PC-9 (cell line): ENCODE data around the gene AKIP1.

ENCODE experiments used
- EZH2 ChIP-seq: fragments of 200-600 bp; sonication (generic); IDR thresholded peaks from 2 replicates; pipeline ENCODE4 v1.8.0; 2017; ENCODE audit warnings: antibody characterized with exemption, low read depth
- TF ChIP-seq, protein P1 (sequence below): fragments of 200-600 bp; sonication (generic); conservative IDR thresholded peaks from 2 replicates; pipeline ENCODE4 v1.6.1; 2017; ENCODE audit warnings: mixed run types, antibody characterized with exemption, mild to moderate bottlenecking, moderate library complexity

DNA sequence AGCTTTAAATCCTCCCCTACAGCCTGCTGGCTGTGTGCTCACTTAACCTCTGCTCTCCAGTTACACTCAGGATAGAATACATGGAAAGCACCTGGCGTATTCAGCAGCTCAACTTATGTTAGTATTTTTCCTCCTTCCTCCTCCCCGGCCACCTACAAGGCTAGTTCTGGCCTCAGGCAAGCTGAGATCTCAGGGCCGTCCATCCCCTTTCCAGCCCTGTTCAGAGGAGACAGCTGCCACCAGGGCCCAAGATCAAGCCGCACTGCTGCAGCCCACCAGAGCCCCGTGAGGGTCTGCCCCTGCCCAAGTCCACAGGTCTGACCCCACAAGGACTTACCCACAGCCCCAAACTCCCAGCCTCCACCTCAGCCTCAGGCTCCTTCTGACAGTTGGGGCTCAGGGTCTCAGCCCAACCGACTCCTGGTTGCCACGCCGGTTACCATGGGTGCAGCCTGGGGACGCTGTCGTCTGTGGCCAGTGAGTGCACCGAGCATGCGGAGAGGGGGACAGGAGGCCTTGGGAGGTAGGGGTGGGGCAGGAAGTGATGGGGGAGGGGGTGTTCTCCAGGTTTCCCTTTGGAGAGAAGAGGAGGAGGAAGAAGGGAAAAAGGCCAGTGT, 21.7 kb downstream of the AKIP1 start, which contains the start of gene C11orf16:
- TF ChIP-seq, protein P1, sequence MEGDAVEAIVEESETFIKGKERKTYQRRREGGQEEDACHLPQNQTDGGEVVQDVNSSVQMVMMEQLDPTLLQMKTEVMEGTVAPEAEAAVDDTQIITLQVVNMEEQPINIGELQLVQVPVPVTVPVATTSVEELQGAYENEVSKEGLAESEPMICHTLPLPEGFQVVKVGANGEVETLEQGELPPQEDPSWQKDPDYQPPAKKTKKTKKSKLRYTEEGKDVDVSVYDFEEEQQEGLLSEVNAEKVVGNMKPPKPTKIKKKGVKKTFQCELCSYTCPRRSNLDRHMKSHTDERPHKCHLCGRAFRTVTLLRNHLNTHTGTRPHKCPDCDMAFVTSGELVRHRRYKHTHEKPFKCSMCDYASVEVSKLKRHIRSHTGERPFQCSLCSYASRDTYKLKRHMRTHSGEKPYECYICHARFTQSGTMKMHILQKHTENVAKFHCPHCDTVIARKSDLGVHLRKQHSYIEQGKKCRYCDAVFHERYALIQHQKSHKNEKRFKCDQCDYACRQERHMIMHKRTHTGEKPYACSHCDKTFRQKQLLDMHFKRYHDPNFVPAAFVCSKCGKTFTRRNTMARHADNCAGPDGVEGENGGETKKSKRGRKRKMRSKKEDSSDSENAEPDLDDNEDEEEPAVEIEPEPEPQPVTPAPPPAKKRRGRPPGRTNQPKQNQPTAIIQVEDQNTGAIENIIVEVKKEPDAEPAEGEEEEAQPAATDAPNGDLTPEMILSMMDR, result no peak
- no peak for TF ChIP-seq EZH2
